B cell (primary cell): ENCODE results near the gene FSIP1. TPM values are rescaled to one million over a fixed set of nuclear protein-coding genes. Genes with fewer than 3 reads are reported as not detected.

Source experiments
- ATAC-seq: fragments of 200-7000 bp; cut with Tn5 transposase; one replicate; pipeline ENCODE4 v1.10.0; 2021; ENCODE audit warnings: low read depth, mild to moderate bottlenecking, moderate number of reproducible peaks, moderate library complexity
- CTCF ChIA-PET: fragments of 350-600 bp; sonication (Branson Sonifier 250); formaldehyde crosslinking; loops from one replicate; lab custom pipeline; 2021; ENCODE audit warnings: antibody characterized with exemption, inconsistent platforms; lab: Charles Lee
- POLR2A ChIA-PET: fragments of 350-600 bp; sonication (Branson Sonifier 250); formaldehyde crosslinking; loops from one replicate; lab custom pipeline; 2021; ENCODE audit warnings: antibody characterized with exemption; lab: Charles Lee
- DNase-seq: peaks from one replicate; pipeline ENCODE4 v3.0.0; 2013
- H2AFZ ChIP-seq: 2 replicates; pipeline ENCODE4 v1.6.1; 2012; ENCODE audit warnings: mild to moderate bottlenecking, low read depth, low read length; ENCODE audit not compliant: insufficient read depth, poor library complexity, severe bottlenecking
- H3K27ac ChIP-seq, 2 donors: 1 replicate in 1 of 2; 2 replicates in 1 of 2; pipeline ENCODE4 v1.5.1; 2012 to 2013; ENCODE audit warnings: low read length in 2 of 2, mild to moderate bottlenecking in 2 of 2, moderate library complexity in 1 of 2
- H3K27me3 ChIP-seq, 4 experiments: fragments of 200-600 bp in 1 of 4; sonication (generic) in 1 of 4; replicated peaks in 1 of 4; 1 replicate in 2 of 4; 2 replicates in 2 of 4; pipeline versions ENCODE4 v1.6.1 to v1.7.0; 2013 to 2016; ENCODE audit warnings: low read length in 3 of 4, mild to moderate bottlenecking in 2 of 4, mixed read lengths in 1 of 4, moderate library complexity in 1 of 4; ENCODE audit not compliant: insufficient read depth in 4 of 4, control insufficient read depth in 3 of 4; ENCODE audit errors: control extremely low read depth in 1 of 4
- H3K36me3 ChIP-seq, 2 experiments: replicated peaks in 1 of 2; 1 replicate in 1 of 2; 2 replicates in 1 of 2; pipeline versions ENCODE4 v1.6.1 to v1.7.1; 2013; ENCODE audit warnings: low read length in 1 of 2; ENCODE audit not compliant: insufficient read depth in 2 of 2, control insufficient read depth in 1 of 2; ENCODE audit errors: control extremely low read depth in 1 of 2, extremely low read depth in 1 of 2
- H3K4me1 ChIP-seq, 2 donors: fragments of 200-600 bp in 1 of 2; sonication (generic) in 1 of 2; 1 replicate in 1 of 2; 2 replicates in 1 of 2; pipeline versions ENCODE4 v1.5.1 to v1.6.1; 2013 to 2017; ENCODE audit warnings: low read length in 2 of 2; ENCODE audit not compliant: control insufficient read depth in 2 of 2, insufficient read depth in 2 of 2
- H3K4me2 ChIP-seq: replicated peaks from 2 replicates; pipeline ENCODE3; 2012; ENCODE audit warnings: mild to moderate bottlenecking, low read depth, low read length; ENCODE audit not compliant: poor library complexity, severe bottlenecking
- H3K4me3 ChIP-seq, 5 experiments: fragments of 200-600 bp in 1 of 5; sonication (generic) in 1 of 5; 1 replicate in 3 of 5; 2 replicates in 2 of 5; pipeline versions ENCODE4 v1.5.1 to v1.7.0; 2011 to 2016; ENCODE audit warnings: low read length in 4 of 5, mild to moderate bottlenecking in 4 of 5, low read depth in 2 of 5, control low read depth in 1 of 5, moderate library complexity in 1 of 5; ENCODE audit not compliant: insufficient read depth in 1 of 5; ENCODE audit errors: control extremely low read depth in 1 of 5, extremely low read depth in 1 of 5
- H3K79me2 ChIP-seq: fragments of 200-600 bp; sonication (generic); one replicate; pipeline ENCODE4 v1.6.0; 2016; ENCODE audit warnings: low read length; ENCODE audit not compliant: control insufficient read depth, insufficient read depth
- H3K9ac ChIP-seq: fragments of 200-600 bp; sonication (generic); 2 replicates; pipeline ENCODE4 v1.6.1; 2017; ENCODE audit warnings: mild to moderate bottlenecking, low read length, moderate library complexity
- H3K9me3 ChIP-seq, 3 donors: one replicate each; pipeline versions ENCODE4 v1.6.1 to v1.7.1; 2013; ENCODE audit warnings: low read length in 2 of 3; ENCODE audit not compliant: control insufficient read depth in 2 of 3, insufficient read depth in 1 of 3; ENCODE audit errors: control extremely low read depth in 1 of 3
- H4K20me1 ChIP-seq: 2 replicates; pipeline ENCODE4 v1.6.0; 2012; ENCODE audit warnings: mild to moderate bottlenecking, low read length; ENCODE audit not compliant: insufficient read depth, control insufficient read depth, poor library complexity, severe bottlenecking
- H3K27ac Mint-ChIP-seq: one replicate; pipeline ENCODE4 v1.8.0; 2021; ENCODE audit warnings: mixed read lengths
- H3K27me3 Mint-ChIP-seq: one replicate; pipeline ENCODE4 v1.8.0; 2021; ENCODE audit warnings: mixed read lengths
- H3K4me1 Mint-ChIP-seq: one replicate; pipeline ENCODE4 v1.8.0; 2021; ENCODE audit warnings: mixed read lengths
- H3K4me3 Mint-ChIP-seq: one replicate; pipeline ENCODE4 v1.8.0; 2021; ENCODE audit warnings: mixed read lengths
- H3K9me3 Mint-ChIP-seq: one replicate; pipeline ENCODE4 v1.8.0; 2022; ENCODE audit warnings: mixed read lengths; ENCODE audit not compliant: insufficient read depth
- EZH2 ChIP-seq: IDR thresholded peaks from 2 replicates; pipeline ENCODE4 v1.6.1; 2012; ENCODE audit warnings: borderline replicate concordance, low read depth, mild to moderate bottlenecking, moderate library complexity, low read length; ENCODE audit not compliant: insufficient read depth, poor library complexity, severe bottlenecking
- WGBS: methylation state at CpG from one replicate; pipeline ENCODE4 v1.1.5; 2013; ENCODE audit warnings: missing lambda C conversion rate; ENCODE audit not compliant: insufficient coverage; 5-methylcytosine and 5-hydroxymethylcytosine counted together
- intact Hi-C: fragments of 100-400 bp; cut with micrococcal nuclease; formaldehyde crosslinking; loops from one replicate; pipeline ENCODE4 v1.10.0; 2022
- polyA plus RNA-seq: library from polyadenylated mRNA; depleted of rRNA; stranded (reverse); fragments of >200 nt; gene quantifications from 2 replicates; pipeline ENCODE4 v1.2.3, GENCODE V29; 2012
- total RNA-seq, 2 donors: library from RNA; stranded (reverse); fragments of 120-200 nt in 1 of 2; gene quantifications; 1 replicate in 1 of 2; 2 replicates in 1 of 2; pipeline versions ENCODE4 v1.2.3 to v1.2.4, GENCODE V29; 2013 to 2022
- TF ChIP-seq, protein P1 (sequence below): fragments of 200-600 bp; IDR thresholded peaks from one replicate; pipeline ENCODE4 v1.8.0; 2022; ENCODE audit warnings: antibody characterized with exemption, mild to moderate bottlenecking

FSIP1 gene
- total and polyA plus RNA-seq, 2 donors (not counting 1 experiment from before 2014, with no cell fraction given) = 0.19 to 0.49 TPM

DNA sequence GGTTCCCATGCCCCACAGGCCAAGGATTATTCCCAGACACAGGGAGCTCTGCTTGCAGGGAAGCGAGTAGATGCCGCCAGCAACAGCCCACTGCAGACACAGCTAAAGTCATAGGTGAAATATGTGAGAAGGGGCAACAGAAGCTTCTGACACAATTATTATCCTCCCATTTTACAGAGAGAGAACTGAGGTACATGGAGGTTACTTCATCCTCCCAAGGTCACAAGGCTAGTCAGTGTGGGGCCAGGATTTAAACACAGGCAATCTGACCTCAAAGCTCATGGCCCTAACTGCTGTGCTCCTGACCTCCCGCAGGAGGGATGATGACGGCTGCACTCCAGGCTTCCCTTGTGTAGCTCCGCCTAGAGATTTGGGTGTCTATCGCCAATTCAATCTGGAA is 15.7 kb upstream of the FSIP1 start:
- ChIA-PET POLR2A (no interaction called here), CTCF (interaction anchor here (1.3 kb wide), 1 partner anchor 42 kb away, joined by 4 read pairs; no protein-coding TSS in a partner anchor)
- Histone ChIP-seq H3K4me2 (no peak overlapping the region), H3K27ac (no peak overlapping the region), H3K4me3 (no peak overlapping the region), H3K9ac (no peak overlapping the region), H3K36me3 (no peaks in the 10 kb centered on the region), H3K4me1 (no peaks in the 10 kb centered on the region), H3K9me3 (no peaks in the 10 kb centered on the region), H3K79me2 (no peaks in the 10 kb centered on the region), H3K27me3 (peaks cover 0 to 17% (median 6%) of the 10 kb centered on the region in 4 experiments), H4K20me1 (no peaks in the 10 kb centered on the region), H2AFZ (no peak overlapping the region)
- intact Hi-C loops = no loop called here
- Mint-ChIP-seq H3K9me3 (no peaks in the 10 kb centered on the region), H3K27ac (no peak overlapping the region), H3K4me3 (no peak overlapping the region), H3K4me1 (no peaks in the 10 kb centered on the region), H3K27me3 (peaks cover 48% of the 10 kb centered on the region)
- ATAC-seq (no peak), DNase-seq (no peak)
- WGBS = 100% methylated on average over 3 of the region's 6 CpGs
- TF ChIP-seq, protein P1, sequence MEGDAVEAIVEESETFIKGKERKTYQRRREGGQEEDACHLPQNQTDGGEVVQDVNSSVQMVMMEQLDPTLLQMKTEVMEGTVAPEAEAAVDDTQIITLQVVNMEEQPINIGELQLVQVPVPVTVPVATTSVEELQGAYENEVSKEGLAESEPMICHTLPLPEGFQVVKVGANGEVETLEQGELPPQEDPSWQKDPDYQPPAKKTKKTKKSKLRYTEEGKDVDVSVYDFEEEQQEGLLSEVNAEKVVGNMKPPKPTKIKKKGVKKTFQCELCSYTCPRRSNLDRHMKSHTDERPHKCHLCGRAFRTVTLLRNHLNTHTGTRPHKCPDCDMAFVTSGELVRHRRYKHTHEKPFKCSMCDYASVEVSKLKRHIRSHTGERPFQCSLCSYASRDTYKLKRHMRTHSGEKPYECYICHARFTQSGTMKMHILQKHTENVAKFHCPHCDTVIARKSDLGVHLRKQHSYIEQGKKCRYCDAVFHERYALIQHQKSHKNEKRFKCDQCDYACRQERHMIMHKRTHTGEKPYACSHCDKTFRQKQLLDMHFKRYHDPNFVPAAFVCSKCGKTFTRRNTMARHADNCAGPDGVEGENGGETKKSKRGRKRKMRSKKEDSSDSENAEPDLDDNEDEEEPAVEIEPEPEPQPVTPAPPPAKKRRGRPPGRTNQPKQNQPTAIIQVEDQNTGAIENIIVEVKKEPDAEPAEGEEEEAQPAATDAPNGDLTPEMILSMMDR = no peak
- no peak for TF ChIP-seq EZH2

DNA sequence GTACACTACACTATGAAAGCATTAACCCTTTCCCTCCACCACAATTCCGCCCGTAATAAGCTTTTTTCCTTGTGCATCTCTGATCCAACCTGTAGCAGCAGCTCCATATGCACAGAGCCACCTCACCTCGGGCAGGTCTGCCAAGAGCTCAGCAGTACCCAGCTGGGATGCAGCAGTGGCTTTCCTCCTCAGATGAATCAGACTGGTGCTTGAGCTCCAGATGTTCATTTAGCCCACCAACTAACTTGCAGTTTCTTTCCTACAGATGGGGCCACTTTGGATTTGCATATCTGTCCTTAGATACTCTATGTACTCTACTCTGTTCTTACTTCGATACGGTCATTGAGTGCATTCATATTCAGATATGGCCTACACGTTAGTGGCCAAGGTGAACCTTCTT is 14.8 kb upstream of the FSIP1 start:
- Histone ChIP-seq H3K79me2 (no peaks in the 10 kb centered on the region), H2AFZ (no peak overlapping the region), H3K36me3 (no peaks in the 10 kb centered on the region), H3K27me3 (peaks cover 0 to 17% (median 6%) of the 10 kb centered on the region in 4 experiments), H3K27ac (no peak overlapping the region), H3K4me3 (no peak overlapping the region), H3K4me2 (no peak overlapping the region), H3K9ac (no peak overlapping the region), H3K9me3 (no peaks in the 10 kb centered on the region), H4K20me1 (no peaks in the 10 kb centered on the region), H3K4me1 (no peaks in the 10 kb centered on the region)
- TF ChIP-seq, protein P1 = no peak
- no peak for TF ChIP-seq EZH2
- no peak overlapping the region for H3K27ac Mint-ChIP-seq
- ATAC-seq (no peak), DNase-seq (no peak)
- H3K27me3 Mint-ChIP-seq = peaks cover 48% of the 10 kb centered on the region
- intact Hi-C loops = no loop called here
- ChIA-PET POLR2A (no interaction called here), CTCF (interaction anchor here (1.0 to 1.4 kb wide), 3 partner anchors 9 to 482 kb away, joined by 3 to 5 read pairs (median 5); no protein-coding TSS in a partner anchor)
- no peaks in the 10 kb centered on the region for H3K4me1 Mint-ChIP-seq
- 88% methylated on average over 3 of the region's 6 CpGs for WGBS
- H3K9me3 Mint-ChIP-seq = no peaks in the 10 kb centered on the region
- H3K4me3 Mint-ChIP-seq = no peak overlapping the region
